K562 (cell line): ENCODE measurements around the gene SLC19A1. TPM values are rescaled to one million over a fixed set of nuclear protein-coding genes. Genes with fewer than 3 reads are reported as not detected.
A peak's percentile ranks its signal among the peaks of the same experiment; 100 is the strongest.

ENCODE experiments used
- ATAC-seq: fragments of 200-7000 bp; cut with Tn5 transposase; 3 replicates; pipeline ENCODE4 v1.9.1; 2020; ENCODE audit warnings: moderate library complexity
- BruUV-seq: library from RNA; stranded (reverse); fragments of 400-500 nt; replicated peaks from 2 replicates; lab custom pipeline; 2021; lab: Mats Ljungman, UMichigan
- CTCF ChIA-PET: fragments of 300-600 bp; formaldehyde crosslinking; extraction: SDS; loops from one replicate; lab custom pipeline; 2021; ENCODE audit warnings: low intra/inter-chr PET ratio; lab: Yijun Ruan, JAX
- POLR2A ChIA-PET: fragments of 300-600, 350-650 bp; sonication (Branson Sonifier 250); formaldehyde crosslinking; extraction: SDS; loops from one replicate; lab custom pipeline; 2021; ENCODE audit warnings: antibody characterized with exemption, inconsistent platforms; lab: Yijun Ruan, JAX
- DNase-seq, 4 experiments: peaks; one replicate each; pipeline versions ENCODE4 v3.0.0 to v3.0.0-alpha.2; 2011 to 2018; ENCODE audit warnings: low spot score in 3 of 4, mixed read lengths in 3 of 4; ENCODE audit errors: extremely low read depth in 1 of 4
- FAIRE-seq: peaks from 2 replicates; lab custom pipeline; 2011; peaks lifted over from hg19 to GRCh38; lab: Jason Lieb, UNC
- H2AFZ ChIP-seq: 2 replicates; pipeline ENCODE4 v1.6.0; 2011; ENCODE audit warnings: low read depth, low read length, control low read depth, inconsistent platforms
- H3K27ac ChIP-seq: fragments of 200-600 bp; 3 replicates; pipeline ENCODE4 v1.8.0; 2011; ENCODE audit warnings: low read depth, mild to moderate bottlenecking, control low read depth, inconsistent platforms, low read length, moderate library complexity, mixed read lengths; ENCODE audit errors: extremely low read depth
- H3K27me3 ChIP-seq, 2 experiments: fragments of 300-600 bp in 1 of 2; 2 replicates in 1 of 2; 3 replicates in 1 of 2; pipeline versions ENCODE4 v1.6.0 to v1.8.0; 2011; ENCODE audit warnings: inconsistent platforms in 2 of 2, low read length in 2 of 2, mild to moderate bottlenecking in 1 of 2, mixed read lengths in 1 of 2, moderate library complexity in 1 of 2; ENCODE audit not compliant: control insufficient read depth in 2 of 2, insufficient read depth in 2 of 2
- H3K36me3 ChIP-seq: fragments of 300-600 bp; 3 replicates; pipeline ENCODE4 v1.8.0; 2011; ENCODE audit warnings: mild to moderate bottlenecking, low read length, inconsistent platforms; ENCODE audit not compliant: control insufficient read depth, insufficient read depth
- H3K4me1 ChIP-seq, 2 experiments: fragments of 200-600 bp in 1 of 2; replicated peaks in 1 of 2; 2 replicates in 1 of 2; 3 replicates in 1 of 2; pipeline versions ENCODE4 v1.5.1 to v1.8.0; 2011; ENCODE audit warnings: inconsistent platforms in 2 of 2, low read length in 2 of 2, mild to moderate bottlenecking in 1 of 2, mixed read lengths in 1 of 2, moderate library complexity in 1 of 2; ENCODE audit not compliant: control insufficient read depth in 2 of 2, insufficient read depth in 2 of 2
- H3K4me2 ChIP-seq: 2 replicates; pipeline ENCODE4 v1.6.1; 2011; ENCODE audit warnings: low read length, control low read depth, inconsistent platforms, mixed read lengths; ENCODE audit not compliant: insufficient read depth
- H3K4me3 ChIP-seq: fragments of 200-600 bp; sonication (generic), shearing (Covaris generic); 2 replicates; pipeline ENCODE4 v1.5.1; 2016; ENCODE audit warnings: control low read depth, inconsistent platforms
- H3K79me2 ChIP-seq: fragments of 200-600 bp; 3 replicates; pipeline ENCODE4 v1.8.0; 2011; ENCODE audit warnings: low read length, inconsistent platforms; ENCODE audit not compliant: control insufficient read depth, insufficient read depth
- H3K9ac ChIP-seq, 2 experiments: 2 replicates each; pipeline versions ENCODE4 v1.6.0 to v1.6.1; 2011; ENCODE audit warnings: low read depth in 2 of 2, low read length in 2 of 2, control low read depth in 1 of 2, inconsistent platforms in 1 of 2, mild to moderate bottlenecking in 1 of 2, mixed read lengths in 1 of 2; ENCODE audit not compliant: insufficient read depth in 1 of 2
- H3K9me1 ChIP-seq: one replicate; pipeline ENCODE4 v1.6.0; 2011; ENCODE audit warnings: inconsistent platforms, mild to moderate bottlenecking, low read length, moderate library complexity; ENCODE audit not compliant: control insufficient read depth, insufficient read depth
- H3K9me3 ChIP-seq: replicated peaks from 2 replicates; pipeline ENCODE4 v1.5.1; 2011; ENCODE audit warnings: low read depth, low read length, inconsistent platforms; ENCODE audit not compliant: control insufficient read depth, insufficient read depth
- H4K20me1 ChIP-seq: replicated peaks from 2 replicates; pipeline ENCODE4 v1.6.1; 2011; ENCODE audit warnings: low read length, inconsistent platforms, mixed read lengths; ENCODE audit not compliant: control insufficient read depth, insufficient read depth
- ASH1L ChIP-seq: fragments of 450-650 bp; IDR thresholded peaks from 2 replicates; pipeline ENCODE4 v1.6.1; 2018; ENCODE audit warnings: borderline replicate concordance, mild to moderate bottlenecking, low read depth; ENCODE audit not compliant: partially characterized antibody
- CBX8 ChIP-seq: fragments of 200-600 bp; sonication (generic); IDR thresholded peaks from 2 replicates; pipeline ENCODE4 v1.6.1; 2012; ENCODE audit warnings: borderline replicate concordance, mixed run types, low read depth, mild to moderate bottlenecking, moderate library complexity, mixed read lengths, low read length, control low read depth, inconsistent platforms; ENCODE audit not compliant: poor library complexity, severe bottlenecking; ENCODE audit errors: extremely low read depth
- DACH1 ChIP-seq: fragments of 450-650 bp; IDR thresholded peaks from 2 replicates; pipeline ENCODE4 v1.6.1; 2018; ENCODE audit not compliant: partially characterized antibody
- E2F1 ChIP-seq: sonication (generic); formaldehyde crosslinking; IDR thresholded peaks from 2 replicates; pipeline ENCODE4 v1.8.1; 2023; ENCODE audit warnings: mild to moderate bottlenecking, missing genetic modification reagents, moderate library complexity
- EGR1 ChIP-seq: fragments of 450-650 bp; conservative IDR thresholded peaks from 2 replicates; pipeline ENCODE4 v1.6.1; 2017; ENCODE audit warnings: mild to moderate bottlenecking
- HDAC6 ChIP-seq: IDR thresholded peaks from 2 replicates; pipeline ENCODE4 v1.6.1; 2012; ENCODE audit warnings: low read depth, mild to moderate bottlenecking, control low read depth, inconsistent platforms, low read length, moderate library complexity
- HSF4 ChIP-seq: fragments of 250-450 bp; sonication (Bioruptor Pico); IDR thresholded peaks from 2 replicates; pipeline ENCODE4 v2.1.2; 2022; ENCODE audit warnings: mild to moderate bottlenecking, moderate library complexity, borderline replicate concordance
- MBD1 ChIP-seq: fragments of 250-450 bp; sonication (Bioruptor Pico); IDR thresholded peaks from 2 replicates; pipeline ENCODE4 v1.8.0; 2022; ENCODE audit warnings: inconsistent platforms
- NCOA2 ChIP-seq, 2 experiments: fragments of 450-650 bp; IDR thresholded peaks; 2 replicates each; pipeline ENCODE4 v1.6.1; 2018; ENCODE audit warnings: mild to moderate bottlenecking in 2 of 2, moderate library complexity in 1 of 2; ENCODE audit not compliant: partially characterized antibody in 2 of 2
- NR3C1 ChIP-seq: sonication (generic); formaldehyde crosslinking; IDR thresholded peaks from 2 replicates; pipeline ENCODE4 v1.8.1; 2022; ENCODE audit warnings: missing genetic modification reagents
- SRSF7 ChIP-seq: fragments of 200-400 bp; formaldehyde crosslinking; optimal IDR thresholded peaks from 2 replicates; pipeline ENCODE3; 2017; ENCODE audit warnings: mild to moderate bottlenecking, low read depth, low read length
- TAF7 ChIP-seq: fragments of 450-650 bp; IDR thresholded peaks from 2 replicates; pipeline ENCODE4 v1.6.1; 2016; ENCODE audit warnings: missing genetic modification characterization, missing compliant biosample characterization
- ZNF76 ChIP-seq: fragments of 250-450 bp; sonication (Bioruptor Pico); IDR thresholded peaks from 2 replicates; pipeline ENCODE4 v1.4.0; 2020; ENCODE audit warnings: mild to moderate bottlenecking, moderate library complexity, borderline replicate concordance
- WGBS: fragments of 100-300 bp; shearing (Covaris generic); methylation state at CpG from one replicate; pipeline ENCODE4 v1.1.6; 2016; ENCODE audit warnings: low coverage, mixed read lengths; ENCODE audit not compliant: insufficient coverage; ENCODE audit errors: missing lambda C conversion rate; 5-methylcytosine and 5-hydroxymethylcytosine counted together
- in situ Hi-C: fragments of 300-500 bp; cut with MboI; formaldehyde crosslinking; loops from 4 replicates; pipeline ENCODE4 v1.15.0; 2018; ENCODE audit warnings: inconsistent platforms, mixed read lengths
- intact Hi-C: fragments of 100-400 bp; cut with micrococcal nuclease; formaldehyde crosslinking; loops from 2 replicates; pipeline ENCODE4 v1.14.2; 2022
- polyA plus RNA-seq, 8 experiments: library from polyadenylated mRNA; depleted of rRNA in 4 of 8; stranded (reverse) in 5 of 8; unstranded in 3 of 8; fragments of >200 nt; fragmentation: Nextera tagmentation in 2 of 8; fragmentation: Illumina TruSeq in 1 of 8; extraction: Ambion mirVana in 2 of 8; extraction: Trizol in 1 of 8; gene quantifications; 2 replicates each; pipeline versions ENCODE4 v1.2.1 to v1.2.3, GENCODE V29; 2011 to 2014; ENCODE audit warnings: inconsistent platforms in 1 of 8, missing spikeins in 1 of 8
- total RNA-seq, 7 experiments: library from RNA; depleted of rRNA in 6 of 7; stranded (reverse); fragments of >200 nt in 6 of 7; fragmentation: Illumina TruSeq in 2 of 7; extraction: Trizol in 2 of 7; gene quantifications; 2 replicates each; pipeline versions ENCODE4 v1.2.1 to v1.2.3, GENCODE V29; 2011 to 2021; ENCODE audit warnings: low replicate concordance in 1 of 7
- TF ChIP-seq, protein P1 (sequence below): sonication (generic); formaldehyde crosslinking; IDR thresholded peaks from 2 replicates; pipeline ENCODE4 v1.8.1; 2023; ENCODE audit warnings: mild to moderate bottlenecking, missing genetic modification reagents

Gene SLC19A1
- total and polyA plus RNA-seq, 9 of the 15 experiments (the other 6 are each of a cell fraction or from before 2014, with no cell fraction given), result 0.65 to 88.7 (median 12.0) TPM

- ChIA-PET CTCF (no interaction called here), POLR2A (interaction anchor here (0.6 to 1.2 kb wide), 2 partner anchors 8 to 389 kb away, joined by 3 read pairs; no protein-coding TSS in a partner anchor)
- H2AFZ ChIP-seq, result no peak overlapping the region
- no peak overlapping the region for H3K4me2 ChIP-seq
- H4K20me1 ChIP-seq, result peaks cover 34% of the 10 kb centered on the region
- in situ Hi-C loops, result no loop called here
- H3K36me3 ChIP-seq, result no peaks in the 10 kb centered on the region
- H3K9me1 ChIP-seq, result no peaks in the 10 kb centered on the region
- no peaks in the 10 kb centered on the region; a peak in 2 of 5 replicates for H3K27me3 ChIP-seq
- H3K9me3 ChIP-seq, result peaks cover 13% of the 10 kb centered on the region
- H3K79me2 ChIP-seq, result no peaks in the 10 kb centered on the region
- no peak for FAIRE-seq
- BruUV-seq, result no TSS peak
- H3K27ac ChIP-seq, result no peak overlapping the region
- whole genome bisulfite sequencing, result 52% methylated on average over 45 of the region's 47 CpGs
- H3K4me3 ChIP-seq, result no peak overlapping the region
- peaks cover 0 to 67% of the 10 kb centered on the region in 2 experiments; a peak in 3 of 5 replicates for H3K4me1 ChIP-seq
- intact Hi-C loops, result no loop called here
- DNase-seq, result no peak
- H3K9ac ChIP-seq, result 0 out of 4 replicates have a peak overlapping the region, but pooled peaks of 1 of the 2 experiments have one; percentile 20
- ATAC-seq, result no peak
- no peak for TF ChIP-seq MBD1 (CRISPR knock-in tag)
- TF ChIP-seq TAF7 (tag), result no peak
- no peak for TF ChIP-seq HSF4 (CRISPR knock-in tag)
- TF ChIP-seq, protein P1, sequence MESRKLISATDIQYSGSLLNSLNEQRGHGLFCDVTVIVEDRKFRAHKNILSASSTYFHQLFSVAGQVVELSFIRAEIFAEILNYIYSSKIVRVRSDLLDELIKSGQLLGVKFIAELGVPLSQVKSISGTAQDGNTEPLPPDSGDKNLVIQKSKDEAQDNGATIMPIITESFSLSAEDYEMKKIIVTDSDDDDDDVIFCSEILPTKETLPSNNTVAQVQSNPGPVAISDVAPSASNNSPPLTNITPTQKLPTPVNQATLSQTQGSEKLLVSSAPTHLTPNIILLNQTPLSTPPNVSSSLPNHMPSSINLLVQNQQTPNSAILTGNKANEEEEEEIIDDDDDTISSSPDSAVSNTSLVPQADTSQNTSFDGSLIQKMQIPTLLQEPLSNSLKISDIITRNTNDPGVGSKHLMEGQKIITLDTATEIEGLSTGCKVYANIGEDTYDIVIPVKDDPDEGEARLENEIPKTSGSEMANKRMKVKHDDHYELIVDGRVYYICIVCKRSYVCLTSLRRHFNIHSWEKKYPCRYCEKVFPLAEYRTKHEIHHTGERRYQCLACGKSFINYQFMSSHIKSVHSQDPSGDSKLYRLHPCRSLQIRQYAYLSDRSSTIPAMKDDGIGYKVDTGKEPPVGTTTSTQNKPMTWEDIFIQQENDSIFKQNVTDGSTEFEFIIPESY (CRISPR knock-in tag), result no peak
- TF ChIP-seq CBX8, result no peak
- TF ChIP-seq SRSF7, result no peak
- no peak for TF ChIP-seq EGR1
- no peak for TF ChIP-seq ASH1L
- TF ChIP-seq E2F1, result no peak
- no peak for TF ChIP-seq NCOA2 (IDR thresholded peaks at IDR 0.05; ENCODE audit: partially characterized antibody in 2 of 2)
- TF ChIP-seq ZNF76 (CRISPR knock-in tag), result no peak
- TF ChIP-seq NR3C1, result no peak
- TF ChIP-seq DACH1, result no peak
- no peak for TF ChIP-seq HDAC6
These were observed 86.3 kb downstream of the SLC19A1 start for GRCh38 chr21:45455674-45456583.
